OCI-LY7 (cell line): ENCODE data around the gene SLC10A7.

Experiments
- CTCF ChIP-seq: fragments of 200-600 bp; sonication (generic); conservative IDR thresholded peaks from 2 replicates; pipeline ENCODE4 v1.5.1; 2014; ENCODE audit warnings: mild to moderate bottlenecking, antibody characterized with exemption, low read length, moderate library complexity, mixed read lengths
- EZH2phosphoT487 ChIP-seq: fragments of 200-600 bp; sonication (generic); IDR thresholded peaks from 2 replicates; pipeline ENCODE4 v1.6.1; 2018; ENCODE audit warnings: low read depth, borderline replicate concordance, mild to moderate bottlenecking, mixed run types, antibody characterized with exemption, low read length, moderate library complexity, mixed read lengths

DNA sequence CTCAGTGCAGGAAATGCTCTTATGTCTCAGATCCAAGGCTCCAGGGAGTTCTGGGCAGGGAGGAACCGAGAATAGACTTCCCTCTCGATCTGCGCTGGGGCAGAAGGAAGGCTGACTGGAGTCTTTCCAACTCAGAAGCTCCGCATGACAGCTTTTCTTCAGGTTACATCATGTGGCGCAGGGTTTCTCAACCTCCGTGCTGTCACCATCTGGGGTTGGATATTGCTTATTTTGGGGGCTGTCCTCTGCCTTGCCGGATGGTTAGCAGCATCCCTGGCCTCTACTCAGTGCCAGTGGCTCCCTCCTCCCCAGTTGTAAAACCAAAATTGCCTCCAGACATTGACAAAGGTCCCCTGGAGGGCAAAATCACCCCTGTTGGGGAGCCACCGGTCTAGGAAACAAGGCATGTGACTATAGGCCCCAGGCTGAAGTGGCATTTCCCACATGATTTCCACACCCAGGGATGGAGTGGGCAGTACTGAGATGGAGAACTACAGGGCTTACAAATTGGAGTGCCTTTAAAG lies 286.0 kb downstream of the SLC10A7 start:
- TF ChIP-seq CTCF (no peak), EZH2phosphoT487 (no peak)
